ENCODE data around the gene TBC1D1.
"Not testable (repeated sequence)": the region's sequence is repeated elsewhere in the genome, so short reads cannot be mapped to it uniquely, and the experiment has no call there.

The TBC1D1 gene

DNA sequence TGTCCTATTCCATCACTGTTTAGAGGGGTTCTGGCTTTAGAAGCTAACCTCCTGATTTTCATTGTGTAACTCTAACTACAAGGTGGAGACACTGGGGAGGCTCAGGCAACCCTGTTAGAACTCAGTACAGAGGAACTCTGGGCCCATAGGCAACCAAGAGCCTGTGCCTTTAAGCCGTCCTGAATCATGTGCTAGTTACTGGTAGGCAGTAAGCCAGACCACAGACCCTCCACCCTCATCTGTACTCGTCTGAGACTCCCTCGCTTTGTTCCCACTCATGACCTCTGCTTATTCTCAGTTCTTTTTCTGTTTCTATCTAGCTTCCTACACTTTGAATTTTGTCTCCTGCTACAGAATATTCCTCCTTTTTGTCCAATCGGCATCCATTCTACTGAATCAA is 31.4 kb downstream of the TBC1D1 start:
- DNase-seq (ENCODE audit: extremely low spot score, insufficient read length, low read depth) = no peak
- FAIRE-seq = no peak

DNA sequence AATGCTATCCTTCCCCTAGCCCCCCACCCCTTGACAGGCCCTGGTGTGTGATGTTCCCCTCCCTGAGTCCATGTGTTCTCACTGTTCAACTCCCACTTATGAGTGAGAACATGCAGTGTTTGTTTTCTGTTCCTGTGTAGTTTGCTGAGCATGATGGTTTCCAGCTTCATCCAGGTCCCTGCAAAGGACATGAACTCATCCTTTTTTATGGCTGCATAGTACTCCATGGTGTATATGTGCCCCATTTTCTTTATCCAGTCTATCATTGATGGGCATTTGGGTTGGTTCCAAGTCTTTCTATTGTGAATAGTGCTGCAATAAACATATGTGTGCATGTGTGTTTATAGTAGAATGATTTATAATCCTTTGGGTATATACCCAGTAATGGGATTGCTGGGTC is 32.2 kb downstream of the TBC1D1 start:
- not testable (repeated sequence) for FAIRE-seq; DNase-seq (ENCODE audit: extremely low spot score, insufficient read length, low read depth)

DNA sequence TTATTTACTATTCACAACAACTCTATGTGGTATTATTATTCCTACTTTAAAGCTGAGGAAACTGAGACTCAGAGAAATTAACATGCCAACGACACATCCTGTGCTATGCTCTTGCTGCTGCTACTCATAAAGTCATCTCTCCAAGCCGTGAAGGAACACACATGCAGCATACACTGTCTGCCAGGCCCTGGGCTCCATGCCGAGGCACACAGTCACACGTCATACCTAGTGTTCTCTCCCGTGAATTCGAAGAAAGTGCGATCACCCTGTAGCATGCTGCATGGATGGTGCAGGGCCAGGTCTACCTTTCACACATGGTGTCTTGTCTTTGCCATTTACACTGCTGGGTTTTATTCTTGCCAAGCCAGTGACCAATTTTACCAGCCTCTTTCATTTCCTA is 34.1 kb downstream of the TBC1D1 start:
- no peak for FAIRE-seq

GRCh38 chr4:37927434-37927833 is 36.5 kb downstream of the TBC1D1 start:
- DNase-seq (ENCODE audit: extremely low spot score, insufficient read length, low read depth) (no peak), FAIRE-seq (no peak)

More for the DNA sequence above, 34.1 kb downstream of the TBC1D1 start:
- DNase-seq (ENCODE audit: extremely low spot score, insufficient read length, low read depth) = no peak

GRCh38 chr4:37928426-37929416 is 37.8 kb downstream of the TBC1D1 start:
- FAIRE-seq (no peak), DNase-seq (ENCODE audit: extremely low spot score, insufficient read length, low read depth) (no peak)

DNA sequence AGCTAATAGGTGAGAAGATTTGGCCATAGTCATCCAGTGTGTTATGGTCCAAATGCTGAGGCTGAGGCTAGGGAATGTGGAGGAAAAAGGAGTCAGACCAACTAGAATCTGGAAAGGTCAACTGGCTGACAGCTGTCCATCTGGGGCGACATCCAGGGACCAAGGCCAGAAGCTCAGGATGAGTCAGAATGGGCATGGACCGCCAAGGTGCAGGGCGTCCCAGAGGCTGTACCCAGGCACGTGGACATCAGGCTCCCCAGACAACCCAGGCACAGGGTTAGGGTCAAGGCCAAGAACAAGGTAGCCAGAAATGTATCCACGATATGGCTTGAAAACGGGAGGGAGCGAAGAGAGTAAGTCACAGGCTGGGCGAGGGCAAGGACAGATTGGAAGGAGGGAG is 43.2 kb downstream of the TBC1D1 start:
- no peak for DNase-seq (ENCODE audit: extremely low spot score, insufficient read length, low read depth)
- no peak for FAIRE-seq

DNA sequence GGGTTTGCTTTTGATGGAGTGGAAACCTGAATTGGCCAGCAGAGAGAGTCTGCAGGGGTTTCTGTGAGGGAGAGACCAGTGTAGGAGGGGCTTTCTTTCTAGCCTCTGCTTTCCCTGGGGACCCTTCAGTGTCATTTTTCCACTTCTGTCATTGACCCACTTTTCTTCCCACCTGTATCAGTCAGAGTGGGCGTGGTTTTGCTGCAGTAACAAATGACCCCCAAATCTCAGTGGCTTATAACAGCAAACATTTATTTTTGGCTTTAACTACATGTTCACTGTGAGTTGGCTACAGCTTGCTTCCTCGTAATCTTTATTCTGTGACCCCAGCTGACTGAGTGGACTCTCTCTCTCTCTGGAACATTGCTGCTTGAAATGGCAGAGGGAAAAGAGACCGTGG is 43.7 kb downstream of the TBC1D1 start:
- DNase-seq (ENCODE audit: extremely low spot score, insufficient read length, low read depth) (no peak), FAIRE-seq (no peak)

DNA sequence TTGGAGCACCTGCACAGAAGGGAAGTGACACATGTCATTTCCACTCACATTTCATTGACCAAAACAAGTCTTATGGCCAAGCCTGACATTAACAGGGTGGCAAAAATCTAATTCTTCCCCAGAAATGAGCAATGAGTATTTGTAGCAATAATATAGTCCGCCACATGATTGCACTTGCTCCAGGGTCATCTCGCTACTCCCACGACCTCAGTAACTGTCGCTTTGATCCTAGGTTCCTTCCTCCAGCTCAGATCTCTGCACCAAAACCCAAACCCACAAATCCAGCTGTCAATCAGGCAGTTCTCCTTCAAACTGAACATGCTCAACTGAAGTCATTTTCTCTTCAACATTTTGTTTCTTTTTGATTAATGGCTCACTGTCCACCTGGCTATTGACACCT is 44.1 kb downstream of the TBC1D1 start:
- DNase-seq (ENCODE audit: extremely low spot score, insufficient read length, low read depth) (no peak), FAIRE-seq (no peak)

DNA sequence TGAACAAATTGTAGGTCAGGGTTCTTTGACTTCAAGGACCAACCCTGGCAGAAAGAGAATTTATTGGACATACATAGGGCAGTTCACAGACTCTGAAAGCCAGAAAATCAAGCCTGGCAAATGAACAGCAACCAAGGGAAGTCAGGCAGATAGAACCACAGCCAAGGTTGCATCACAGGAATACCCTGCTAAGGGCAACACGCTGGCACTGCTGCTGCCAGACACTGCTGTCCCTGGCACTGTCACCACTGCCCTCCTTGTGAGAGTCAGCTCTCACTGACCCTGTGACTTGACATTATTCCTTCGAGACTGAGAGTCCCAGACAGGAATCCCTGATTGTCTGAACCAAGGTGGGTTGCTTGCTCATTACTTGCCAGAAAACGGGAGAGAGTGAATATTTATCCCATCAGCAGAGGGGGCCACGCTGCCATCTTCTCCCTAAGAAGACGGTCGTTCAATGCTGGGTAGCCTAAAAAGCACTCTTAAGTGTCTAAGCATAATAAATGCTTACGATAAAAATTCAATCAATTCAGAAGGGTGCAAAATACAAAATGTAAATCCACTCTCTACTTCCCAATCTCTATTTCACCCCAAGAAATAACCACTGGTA is 46.1 kb downstream of the TBC1D1 start:
- DNase-seq (ENCODE audit: extremely low spot score, insufficient read length, low read depth) = no peak
- FAIRE-seq = no peak

GRCh38 chr4:37938208-37938607 is 47.3 kb downstream of the TBC1D1 start:
- DNase-seq (ENCODE audit: extremely low spot score, insufficient read length, low read depth) (no peak), FAIRE-seq (no peak)

GRCh38 chr4:37946503-37947179 is 55.8 kb downstream of the TBC1D1 start:
- no peak for FAIRE-seq

GRCh38 chr4:37948542-37948941 is 57.7 kb downstream of the TBC1D1 start:
- DNase-seq (ENCODE audit: extremely low spot score, insufficient read length, low read depth) = no peak
- FAIRE-seq = no peak

More at GRCh38 chr4:37946503-37947179, 55.8 kb downstream of the TBC1D1 start:
- no peak for DNase-seq (ENCODE audit: extremely low spot score, insufficient read length, low read depth)

DNA sequence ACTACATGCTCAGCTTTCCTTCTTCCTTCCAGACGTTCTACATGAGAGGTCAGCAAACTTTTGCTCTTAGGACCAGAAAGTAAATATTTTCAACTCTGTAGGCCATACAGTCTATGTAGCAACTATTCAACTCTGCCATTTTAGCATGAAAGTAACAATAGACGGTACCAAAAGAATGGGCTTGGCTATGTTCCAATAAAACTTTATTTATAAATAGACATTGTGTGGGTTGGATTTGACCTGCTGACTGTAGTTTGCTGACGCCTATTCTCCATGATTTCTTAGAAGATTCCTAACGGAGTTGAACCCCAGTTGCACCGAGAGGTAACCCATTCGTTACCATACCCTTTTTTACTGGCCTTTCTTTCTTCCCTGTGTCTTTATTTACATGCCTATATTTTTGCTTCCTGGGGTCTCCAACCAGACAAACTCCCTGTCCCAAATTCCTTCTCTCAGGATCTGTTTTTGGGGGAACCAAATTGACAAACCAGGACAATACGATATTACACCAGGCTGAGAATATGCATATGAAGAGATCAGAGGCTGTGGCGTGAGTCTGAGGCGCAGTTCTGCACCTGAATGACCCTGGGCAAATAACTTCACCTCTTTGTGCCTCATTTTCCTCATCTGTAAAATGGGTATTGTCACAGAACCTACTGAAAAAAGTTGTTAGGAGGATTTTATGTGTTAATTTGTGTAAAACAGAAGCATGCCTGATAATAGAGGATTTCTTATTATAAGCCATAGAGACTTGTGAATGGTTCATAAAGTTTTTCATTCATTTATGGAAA is 58.9 kb downstream of the TBC1D1 start:
- no peak for FAIRE-seq
- no peak for DNase-seq (ENCODE audit: extremely low spot score, insufficient read length, low read depth)

DNA sequence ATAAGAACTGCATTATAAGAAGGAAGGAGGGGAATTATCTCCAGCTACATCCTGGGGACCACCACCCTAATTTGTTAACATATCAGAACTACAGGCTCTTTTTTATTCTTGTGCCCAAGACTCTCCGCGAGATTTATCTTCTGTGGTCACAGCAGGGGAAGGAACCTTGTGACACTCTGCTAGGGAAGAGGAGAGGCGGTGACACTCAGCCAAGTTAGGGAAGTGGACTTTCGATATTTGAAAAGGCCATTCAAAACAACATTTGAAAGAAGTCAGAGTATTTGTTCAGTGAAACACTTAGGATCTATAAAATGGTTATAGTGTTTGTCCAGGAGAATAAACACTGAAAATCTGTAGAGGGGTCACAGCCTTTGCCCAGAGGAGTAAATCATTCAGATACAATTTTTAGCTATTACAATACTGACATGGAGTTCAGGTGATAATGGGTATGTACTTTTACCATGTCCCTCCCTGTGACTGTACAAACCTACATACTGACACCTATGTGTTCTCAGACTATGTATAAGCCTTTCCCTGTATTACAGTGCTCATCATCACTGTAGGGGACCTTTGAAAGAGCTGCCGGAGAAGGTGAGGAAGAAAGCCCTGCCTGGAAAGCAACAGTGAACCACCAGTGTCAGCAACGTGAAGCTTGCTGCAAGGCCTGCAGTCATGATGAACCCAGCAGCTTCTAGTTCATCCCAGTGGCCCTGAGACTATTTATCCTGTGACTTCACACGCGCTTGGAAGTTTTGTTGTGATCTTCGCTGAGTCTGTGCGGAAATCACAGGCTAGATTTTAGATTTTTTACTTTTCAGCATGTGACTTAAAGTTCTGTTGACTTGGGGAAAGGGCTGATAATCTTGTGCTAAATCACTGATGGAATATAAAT is 60.8 kb downstream of the TBC1D1 start:
- FAIRE-seq (no peak), DNase-seq (ENCODE audit: extremely low spot score, insufficient read length, low read depth) (no peak)

DNA sequence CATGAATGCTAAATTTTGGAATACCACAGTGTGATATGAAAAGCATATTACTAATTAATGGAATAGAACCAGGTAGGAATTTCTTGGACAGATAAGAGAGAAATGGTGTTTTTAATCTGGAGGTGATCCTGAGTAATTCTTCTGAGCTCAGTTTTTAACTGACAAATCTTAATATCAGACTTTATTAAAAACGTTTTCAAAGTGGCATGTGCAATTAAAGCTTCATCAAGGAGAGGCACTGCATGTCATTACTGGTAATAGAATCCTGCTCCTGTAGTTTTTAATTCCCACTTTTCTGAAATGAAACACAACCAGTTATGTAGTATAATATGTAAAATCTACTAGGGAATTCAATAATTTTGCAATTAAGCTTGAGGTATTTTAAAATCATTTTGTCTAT is 62.3 kb downstream of the TBC1D1 start:
- no peak for DNase-seq (ENCODE audit: extremely low spot score, insufficient read length, low read depth)
- FAIRE-seq = no peak

DNA sequence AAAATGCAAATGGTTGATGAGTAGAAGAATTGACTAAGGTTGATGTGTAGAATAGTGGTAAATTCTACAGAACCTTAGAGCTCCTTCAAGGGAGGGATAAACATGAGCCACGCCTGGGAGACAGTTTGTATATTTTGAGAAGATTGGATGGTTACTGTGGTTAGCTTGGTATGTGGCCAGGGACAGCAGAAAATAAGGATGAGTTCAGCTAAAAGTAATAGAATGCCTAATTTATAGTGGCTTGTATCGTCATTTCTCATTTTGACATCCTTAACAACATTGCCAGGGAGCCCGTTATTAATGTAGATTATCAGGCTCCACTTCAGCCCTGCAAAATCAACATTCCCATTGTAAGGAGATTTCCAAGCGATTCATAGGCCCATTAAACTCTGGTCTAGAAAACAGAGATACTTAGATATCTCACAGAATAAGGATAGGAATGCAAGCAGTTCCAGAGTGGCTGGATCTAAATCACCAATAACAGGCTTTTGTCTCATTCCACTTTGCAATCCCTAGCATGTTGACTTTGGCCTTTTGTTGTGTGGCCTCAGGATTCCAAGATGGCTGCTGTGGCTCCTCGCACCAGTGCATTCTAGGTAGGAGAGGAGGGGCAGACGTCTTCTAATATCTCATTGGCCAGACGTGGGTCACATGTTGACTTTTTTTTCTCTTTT is 62.9 kb downstream of the TBC1D1 start:
- FAIRE-seq (no peak), DNase-seq (ENCODE audit: extremely low spot score, insufficient read length, low read depth) (no peak)

DNA sequence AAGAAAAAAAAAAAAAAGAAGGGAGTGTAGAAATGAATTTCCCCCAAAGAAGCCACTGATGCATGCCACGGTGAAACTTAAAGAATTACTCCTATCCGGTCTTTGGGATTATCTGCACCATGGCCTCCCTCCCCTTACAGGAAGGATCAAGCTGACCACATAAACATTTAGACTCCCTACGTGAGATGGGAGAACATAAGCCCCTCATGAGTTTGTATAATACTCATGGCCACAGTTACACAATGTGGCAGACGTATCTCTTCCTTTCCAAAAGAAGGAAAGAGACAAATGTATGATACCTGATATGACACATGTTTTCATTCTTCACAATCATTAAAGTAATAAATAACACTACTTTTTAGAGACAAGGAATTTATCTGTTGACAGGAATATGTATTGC is 66.1 kb downstream of the TBC1D1 start:
- FAIRE-seq (no peak), DNase-seq (ENCODE audit: extremely low spot score, insufficient read length, low read depth) (no peak)

DNA sequence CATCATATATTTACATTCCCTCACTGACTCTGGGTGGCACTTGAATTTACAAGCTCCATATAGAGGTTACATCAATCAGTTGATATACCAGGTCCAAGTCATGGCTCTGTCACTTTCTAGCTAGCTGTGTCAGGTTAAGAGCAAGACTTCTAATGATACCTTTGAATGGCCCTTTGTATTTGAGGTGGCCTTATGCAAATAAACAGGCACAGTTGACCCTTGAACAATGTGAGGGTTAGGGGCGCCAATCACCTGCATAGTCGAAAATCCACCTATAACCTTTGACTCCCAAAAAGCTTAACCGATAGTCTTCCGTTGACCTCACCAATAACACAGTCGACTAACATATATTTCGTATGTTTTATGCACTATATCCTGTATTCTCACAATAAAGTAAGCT is 68.0 kb downstream of the TBC1D1 start:
- no peak for FAIRE-seq
- no peak for DNase-seq (ENCODE audit: extremely low spot score, insufficient read length, low read depth)

DNA sequence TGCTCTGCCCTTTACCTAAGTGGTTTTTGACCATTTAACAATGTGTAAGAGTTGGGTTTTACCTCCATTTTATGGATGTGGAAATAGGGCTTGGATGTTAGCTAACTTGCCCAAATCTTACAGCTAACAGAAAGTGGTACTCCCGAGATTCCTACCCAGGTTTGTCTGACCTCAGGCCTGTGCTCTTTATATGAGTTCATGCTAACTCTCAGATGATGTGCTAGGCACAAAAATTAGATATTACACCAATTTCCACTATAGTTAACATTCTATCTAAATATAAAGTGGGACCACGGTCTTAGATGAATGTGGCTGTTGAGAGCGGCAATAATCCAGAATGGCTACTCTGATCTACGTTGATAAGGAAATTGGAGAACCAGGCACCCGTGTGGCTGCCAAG is 69.2 kb downstream of the TBC1D1 start, which contains the start of gene PTTG2:
TSS of gene PTTG2 (plus strand) at position 301 of the 400 bp plus-strand sequence. CDS start at position 338, 37 bp downstream.
- FAIRE-seq = no peak
- DNase-seq (ENCODE audit: extremely low spot score, insufficient read length, low read depth) = no peak
